ENCODE measurements around the gene STK32A.

DNA sequence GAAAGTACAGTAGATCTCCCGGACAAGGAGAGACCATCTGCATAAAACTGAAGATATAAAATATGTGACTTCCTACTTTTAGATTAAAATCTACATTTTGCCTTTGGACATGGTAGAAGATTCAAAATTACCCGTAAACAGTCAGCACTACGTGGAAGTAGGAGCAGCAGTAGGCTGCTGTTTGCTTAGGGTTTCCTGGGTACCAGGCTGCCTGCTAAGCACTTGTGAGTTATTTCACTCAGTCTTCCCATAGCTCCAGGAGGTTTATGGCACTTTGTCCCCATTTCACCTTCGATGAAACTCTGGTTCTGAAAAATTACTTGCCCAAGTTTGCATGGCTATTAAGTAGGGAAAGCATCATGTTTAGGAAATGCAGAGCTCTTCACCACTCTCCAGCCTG lies 92.6 kb downstream of the STK32A start:
- TF ChIP-seq, protein P1, sequence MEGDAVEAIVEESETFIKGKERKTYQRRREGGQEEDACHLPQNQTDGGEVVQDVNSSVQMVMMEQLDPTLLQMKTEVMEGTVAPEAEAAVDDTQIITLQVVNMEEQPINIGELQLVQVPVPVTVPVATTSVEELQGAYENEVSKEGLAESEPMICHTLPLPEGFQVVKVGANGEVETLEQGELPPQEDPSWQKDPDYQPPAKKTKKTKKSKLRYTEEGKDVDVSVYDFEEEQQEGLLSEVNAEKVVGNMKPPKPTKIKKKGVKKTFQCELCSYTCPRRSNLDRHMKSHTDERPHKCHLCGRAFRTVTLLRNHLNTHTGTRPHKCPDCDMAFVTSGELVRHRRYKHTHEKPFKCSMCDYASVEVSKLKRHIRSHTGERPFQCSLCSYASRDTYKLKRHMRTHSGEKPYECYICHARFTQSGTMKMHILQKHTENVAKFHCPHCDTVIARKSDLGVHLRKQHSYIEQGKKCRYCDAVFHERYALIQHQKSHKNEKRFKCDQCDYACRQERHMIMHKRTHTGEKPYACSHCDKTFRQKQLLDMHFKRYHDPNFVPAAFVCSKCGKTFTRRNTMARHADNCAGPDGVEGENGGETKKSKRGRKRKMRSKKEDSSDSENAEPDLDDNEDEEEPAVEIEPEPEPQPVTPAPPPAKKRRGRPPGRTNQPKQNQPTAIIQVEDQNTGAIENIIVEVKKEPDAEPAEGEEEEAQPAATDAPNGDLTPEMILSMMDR (IDR thresholded peaks at IDR 0.05), result no peak
- no peak for TF ChIP-seq POLR2A (IDR thresholded peaks at IDR 0.05)

Data from thyroid gland (tissue), 4 donors.